Esophagus muscularis mucosa (tissue), 4 donors: ENCODE data around the gene NOL8. TPM values are rescaled to one million over a fixed set of nuclear protein-coding genes. Genes with fewer than 3 reads are reported as not detected.

ENCODE experiments used
- DNase-seq: peaks from one replicate; pipeline ENCODE4 v3.0.0-alpha.2; 2017; ENCODE audit errors: extremely low spot score
- H3K27ac ChIP-seq, 4 donors: fragments of 200-600 bp; sonication (generic); replicated peaks in 1 of 4; 1 replicate in 3 of 4; 2 replicates in 1 of 4; pipeline ENCODE4 v1.5.1; 2016 to 2019; ENCODE audit warnings: mild to moderate bottlenecking in 1 of 4
- H3K27me3 ChIP-seq, 4 donors: fragments of 200-600 bp; sonication (generic); one replicate each; pipeline versions ENCODE4 v1.5.1 to v1.6.0; 2016 to 2019
- H3K36me3 ChIP-seq, 4 donors: fragments of 200-600 bp; sonication (generic); one replicate each; pipeline ENCODE4 v1.5.1; 2016 to 2019
- H3K4me1 ChIP-seq, 4 donors: fragments of 200-600 bp; sonication (generic); one replicate each; pipeline ENCODE4 v1.5.1; 2016 to 2019
- H3K4me3 ChIP-seq, 4 donors: fragments of 200-600 bp; sonication (generic); 1 replicate in 2 of 4; 2 replicates in 2 of 4; pipeline ENCODE4 v1.5.1; 2016 to 2019; ENCODE audit warnings: mild to moderate bottlenecking in 4 of 4, moderate library complexity in 1 of 4
- H3K9me3 ChIP-seq, 4 donors: fragments of 200-600 bp; sonication (generic); 1 replicate in 3 of 4; 2 replicates in 1 of 4; pipeline ENCODE4 v1.5.1; 2016 to 2019
- CTCF ChIP-seq, 3 experiments: fragments of 200-600 bp in 2 of 3; fragments of 450-650 bp in 1 of 3; sonication (generic) in 2 of 3; IDR thresholded peaks; one replicate each; pipeline ENCODE4 v1.5.1; 2017 to 2019; ENCODE audit warnings: antibody characterized with exemption in 3 of 3, mild to moderate bottlenecking in 2 of 3, moderate library complexity in 1 of 3
- EP300 ChIP-seq: sonication (generic); formaldehyde crosslinking; IDR thresholded peaks from one replicate; pipeline ENCODE4 v1.6.1; 2017; ENCODE audit warnings: antibody characterized with exemption
- POLR2A ChIP-seq: fragments of 450-650 bp; IDR thresholded peaks from one replicate; pipeline ENCODE4 v1.6.1; 2017; ENCODE audit warnings: antibody characterized with exemption, moderate library complexity, mild to moderate bottlenecking, low read depth
- POLR2AphosphoS5 ChIP-seq, 2 donors: sonication (generic); formaldehyde crosslinking; IDR thresholded peaks; one replicate each; pipeline ENCODE4 v1.6.1; 2017; ENCODE audit warnings: antibody characterized with exemption in 2 of 2
- WGBS: methylation state at CpG from one replicate; pipeline ENCODE4 v1.1.5; 2018; 5-methylcytosine and 5-hydroxymethylcytosine counted together
- intact Hi-C: fragments of 100-400 bp; cut with DNase I; formaldehyde crosslinking; loops from one replicate; pipeline ENCODE4 v1.15.1; 2023
- total RNA-seq, 4 donors: library from RNA; depleted of rRNA; stranded (reverse); fragments of >200 nt; gene quantifications; one replicate each; pipeline versions ENCODE4 v1.1.0 to v1.2.1, GENCODE V29; 2016

Gene NOL8
- total RNA-seq, 4 donors from 2014 or later, result 17.1 to 28.2 (median 22.5) TPM

GRCh38 chr9:92266486-92266885, 58.7 kb downstream of the NOL8 start:
- WGBS, result 70% methylated on average over 2 of the region's 4 CpGs
- H3K36me3 ChIP-seq, result peaks cover 79 to 100% (median 99%) of the 10 kb centered on the region in 4 donors
- H3K9me3 ChIP-seq, result no peaks in the 10 kb centered on the region
- no peaks in the 10 kb centered on the region for H3K4me1 ChIP-seq
- no peak overlapping the region for H3K4me3 ChIP-seq
- DNase-seq, result no peak
- TF ChIP-seq EP300 (no peak), CTCF (IDR thresholded peaks at IDR 0.05) (no peak), POLR2A (no peak), POLR2AphosphoS5 (IDR thresholded peaks at IDR 0.05) (no peak)
- no peak overlapping the region for H3K27ac ChIP-seq
- no peaks in the 10 kb centered on the region for H3K27me3 ChIP-seq
- intact Hi-C loops, result no loop called here

GRCh38 chr9:92265154-92265553, 60.0 kb downstream of the NOL8 start:
- intact Hi-C loops, result no loop called here
- no peak for DNase-seq
- WGBS, result 93% methylated on average over 3 of the region's 3 CpGs
- no peak overlapping the region for H3K4me3 ChIP-seq
- no peaks in the 10 kb centered on the region for H3K4me1 ChIP-seq
- TF ChIP-seq POLR2AphosphoS5 (IDR thresholded peaks at IDR 0.05) (no peak), CTCF (IDR thresholded peaks at IDR 0.05) (no peak), POLR2A (no peak), EP300 (no peak)
- H3K36me3 ChIP-seq, result peaks cover 75 to 100% (median 99%) of the 10 kb centered on the region in 4 donors
- H3K27me3 ChIP-seq, result no peaks in the 10 kb centered on the region
- no peaks in the 10 kb centered on the region for H3K9me3 ChIP-seq
- no peak overlapping the region for H3K27ac ChIP-seq

DNA sequence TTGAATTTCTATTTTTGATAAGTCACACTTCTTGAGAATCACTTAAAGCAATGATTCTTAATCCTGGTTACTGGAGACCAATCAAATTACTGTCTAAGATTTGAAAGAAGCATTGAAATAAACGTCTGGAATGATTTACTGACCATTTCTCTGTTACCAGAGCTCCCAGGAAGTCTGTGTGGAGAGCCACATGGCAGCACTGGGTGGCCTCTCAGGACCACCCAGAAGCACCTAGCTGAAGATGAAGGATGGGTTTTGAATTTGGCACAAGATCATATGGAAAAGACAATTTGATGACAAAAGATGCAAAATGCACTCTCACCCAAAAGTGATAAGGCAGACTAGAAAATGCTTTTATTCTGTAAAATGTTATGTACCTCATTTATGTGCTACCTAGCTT, 62.0 kb downstream of the NOL8 start:
- DNase-seq, result no peak
- Histone ChIP-seq H3K4me3 (no peak overlapping the region), H3K9me3 (no peaks in the 10 kb centered on the region), H3K27me3 (no peaks in the 10 kb centered on the region), H3K4me1 (no peaks in the 10 kb centered on the region), H3K36me3 (peaks cover 77 to 100% (median 100%) of the 10 kb centered on the region in 4 donors), H3K27ac (no peak overlapping the region)
- intact Hi-C loops, result no loop called here
- WGBS, result 26% methylated on average over 1 of the region's 1 CpG
- no peak for TF ChIP-seq POLR2A
- no peak for TF ChIP-seq CTCF (IDR thresholded peaks at IDR 0.05)
- no peak for TF ChIP-seq POLR2AphosphoS5 (IDR thresholded peaks at IDR 0.05)
- TF ChIP-seq EP300, result no peak

DNA sequence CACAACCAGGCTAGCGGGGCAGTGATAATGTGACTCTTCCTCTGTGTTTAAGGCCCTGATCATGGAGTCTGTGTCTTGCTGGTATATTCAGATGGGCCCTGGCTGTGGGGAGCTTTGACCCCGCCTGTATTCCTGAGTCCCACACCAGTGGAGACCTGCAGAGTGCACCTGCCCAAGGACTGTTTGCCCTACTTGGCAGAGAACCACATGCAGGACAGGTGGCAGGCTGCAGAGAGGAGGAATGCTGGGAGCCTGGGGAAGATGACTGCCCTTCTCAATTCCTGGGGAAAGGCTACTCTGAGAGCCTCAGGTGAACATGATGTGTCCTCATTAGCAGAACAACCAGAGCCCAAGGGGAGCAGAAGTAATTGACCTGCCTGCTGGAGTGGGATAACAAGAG, 67.8 kb downstream of the NOL8 start:
- no peak for DNase-seq
- peaks cover 83 to 100% (median 99%) of the 10 kb centered on the region in 4 donors for H3K36me3 ChIP-seq
- 86% methylated on average over 1 of the region's 2 CpGs for WGBS
- no peak overlapping the region for H3K4me3 ChIP-seq
- H3K27ac ChIP-seq, result no peak overlapping the region
- H3K27me3 ChIP-seq, result no peaks in the 10 kb centered on the region
- H3K4me1 ChIP-seq, result no peaks in the 10 kb centered on the region
- H3K9me3 ChIP-seq, result no peaks in the 10 kb centered on the region
- intact Hi-C loops, result no loop called here
- no peak for TF ChIP-seq POLR2A
- no peak for TF ChIP-seq POLR2AphosphoS5 (IDR thresholded peaks at IDR 0.05)
- TF ChIP-seq CTCF (IDR thresholded peaks at IDR 0.05), result no peak
- no peak for TF ChIP-seq EP300
